HG03558 (cell line): ENCODE results near the gene FHIT.
"Not testable (repeated sequence)": the region's sequence is repeated elsewhere in the genome, so short reads cannot be mapped to it uniquely, and the experiment has no call there.

Experiments
- ATAC-seq: cut with Tn5 transposase; IDR thresholded peaks from one replicate; pipeline ENCODE4 v1.9.1; 2021; ENCODE audit warnings: moderate number of reproducible peaks; ENCODE audit not compliant: unreplicated experiment; ENCODE audit errors: extremely low read depth

Gene FHIT

GRCh38 chr3:59817511-59817910, 1433.7 kb downstream of the FHIT start:
- ATAC-seq, result no peak

- no peak for ATAC-seq
Measured at GRCh38 chr3:59816312-59816711, 1434.9 kb downstream of the FHIT start.

- ATAC-seq, result no peak
Measured at GRCh38 chr3:59813148-59813538, 1438.1 kb downstream of the FHIT start.

- ATAC-seq, result no peak
Measured at GRCh38 chr3:59812237-59813147, 1438.8 kb downstream of the FHIT start.

- no peak for ATAC-seq
Measured at GRCh38 chr3:59811160-59811559, 1440.1 kb downstream of the FHIT start.

GRCh38 chr3:59810606-59811005, 1440.6 kb downstream of the FHIT start:
- no peak for ATAC-seq

- ATAC-seq, result no peak
Measured at GRCh38 chr3:59809710-59810444, 1441.4 kb downstream of the FHIT start.

GRCh38 chr3:59809016-59809415, 1442.2 kb downstream of the FHIT start:
- ATAC-seq, result no peak

GRCh38 chr3:59808446-59808845, 1442.8 kb downstream of the FHIT start:
- no peak for ATAC-seq

GRCh38 chr3:59803268-59803667, 1448.0 kb downstream of the FHIT start:
- no peak for ATAC-seq

GRCh38 chr3:59802453-59802852, 1448.8 kb downstream of the FHIT start:
- not testable (repeated sequence) for ATAC-seq

- ATAC-seq, result no peak
Measured at GRCh38 chr3:59802045-59802444, 1449.2 kb downstream of the FHIT start.

- no peak for ATAC-seq
Measured at GRCh38 chr3:59800481-59800880, 1450.8 kb downstream of the FHIT start.

- ATAC-seq, result no peak
Measured at GRCh38 chr3:59798372-59799086, 1452.7 kb downstream of the FHIT start.

GRCh38 chr3:59797533-59797932, 1453.7 kb downstream of the FHIT start:
- no peak for ATAC-seq

- ATAC-seq, result no peak
Measured at GRCh38 chr3:59796456-59796855, 1454.8 kb downstream of the FHIT start.

GRCh38 chr3:59795756-59796155, 1455.5 kb downstream of the FHIT start:
- ATAC-seq, result no peak

GRCh38 chr3:59793976-59794375, 1457.3 kb downstream of the FHIT start:
- no peak for ATAC-seq

GRCh38 chr3:59791774-59792308, 1459.4 kb downstream of the FHIT start:
- no peak for ATAC-seq

- no peak for ATAC-seq
Measured at GRCh38 chr3:59790241-59790640, 1461.0 kb downstream of the FHIT start.

- ATAC-seq, result no peak
Measured at GRCh38 chr3:59788801-59789200, 1462.5 kb downstream of the FHIT start.
